ENCODE data around the gene OSGEP. TPM values are rescaled to one million over a fixed set of nuclear protein-coding genes. Genes with fewer than 3 reads are reported as not detected.

OSGEP gene
- total RNA-seq, 1 experiment from 2014 or later, result 64.1 TPM

DNA sequence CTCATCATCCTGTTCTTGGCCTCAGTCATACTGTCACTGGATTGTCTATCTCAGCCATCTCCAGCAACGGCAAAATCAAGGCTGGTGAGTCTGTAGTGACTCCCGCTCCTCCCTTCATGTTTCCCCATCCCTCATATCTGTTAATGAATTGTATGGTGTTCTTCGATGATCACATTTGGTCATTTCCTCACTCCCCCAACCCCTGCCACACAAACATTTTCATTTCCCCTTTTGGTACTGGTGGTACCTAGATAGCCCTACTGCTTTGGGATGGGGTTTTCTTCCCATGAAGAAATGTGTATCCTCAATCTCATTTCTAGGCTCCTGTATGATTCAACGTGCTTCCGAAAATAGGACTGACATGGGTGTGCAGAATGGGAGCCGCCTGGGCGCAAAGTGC, 15.9 kb downstream of the OSGEP start:
- Histone ChIP-seq H3K9ac (ENCODE audit: low read length) (no peak overlapping the region), H3F3A (ENCODE audit: low read length, unreplicated experiment) (no peaks in the 10 kb centered on the region), H3K36me3 (ENCODE audit: low read depth, low read length) (no peaks in the 10 kb centered on the region), H2AFZ (ENCODE audit: low read length) (no peak overlapping the region), H3K4me3 (ENCODE audit: low read length) (no peak overlapping the region), H4K20me1 (ENCODE audit: low read length) (no peaks in the 10 kb centered on the region), H3K9me2 (replicated peaks; ENCODE audit: low read length) (no peaks in the 10 kb centered on the region), H3K27ac (ENCODE audit: low read length) (no peak overlapping the region), H3K79me2 (ENCODE audit: low read length) (no peaks in the 10 kb centered on the region), H3K4me2 (ENCODE audit: low read length) (no peak overlapping the region), H3K27me3 (ENCODE audit: low read length) (no peaks in the 10 kb centered on the region), H3K9me3 (ENCODE audit: low read length) (no peaks in the 10 kb centered on the region), H3K4me1 (ENCODE audit: insufficient read depth, low read length) (no peaks in the 10 kb centered on the region)
- ATAC-seq, result no peak
- CTCF ChIA-PET, result no interaction called here
- POLR2A ChIA-PET (ENCODE audit: unreplicated experiment), result no interaction called here
- intact Hi-C loops (cut with micrococcal nuclease), result no loop called here
- no peak for DNase-seq
- BruUV-seq (replicated peaks), result no TSS peak
- TF ChIP-seq, protein P1, sequence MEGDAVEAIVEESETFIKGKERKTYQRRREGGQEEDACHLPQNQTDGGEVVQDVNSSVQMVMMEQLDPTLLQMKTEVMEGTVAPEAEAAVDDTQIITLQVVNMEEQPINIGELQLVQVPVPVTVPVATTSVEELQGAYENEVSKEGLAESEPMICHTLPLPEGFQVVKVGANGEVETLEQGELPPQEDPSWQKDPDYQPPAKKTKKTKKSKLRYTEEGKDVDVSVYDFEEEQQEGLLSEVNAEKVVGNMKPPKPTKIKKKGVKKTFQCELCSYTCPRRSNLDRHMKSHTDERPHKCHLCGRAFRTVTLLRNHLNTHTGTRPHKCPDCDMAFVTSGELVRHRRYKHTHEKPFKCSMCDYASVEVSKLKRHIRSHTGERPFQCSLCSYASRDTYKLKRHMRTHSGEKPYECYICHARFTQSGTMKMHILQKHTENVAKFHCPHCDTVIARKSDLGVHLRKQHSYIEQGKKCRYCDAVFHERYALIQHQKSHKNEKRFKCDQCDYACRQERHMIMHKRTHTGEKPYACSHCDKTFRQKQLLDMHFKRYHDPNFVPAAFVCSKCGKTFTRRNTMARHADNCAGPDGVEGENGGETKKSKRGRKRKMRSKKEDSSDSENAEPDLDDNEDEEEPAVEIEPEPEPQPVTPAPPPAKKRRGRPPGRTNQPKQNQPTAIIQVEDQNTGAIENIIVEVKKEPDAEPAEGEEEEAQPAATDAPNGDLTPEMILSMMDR (conservative IDR thresholded peaks at IDR 0.05; ENCODE audit: low read depth, low read length), result no peak
- TF ChIP-seq EZH2 (IDR thresholded peaks at IDR 0.05; ENCODE audit: low read length, unreplicated experiment) (no peak), EZH2phosphoT487 (IDR thresholded peaks at IDR 0.05; ENCODE audit: borderline replicate concordance, low read length) (no peak)

DNA sequence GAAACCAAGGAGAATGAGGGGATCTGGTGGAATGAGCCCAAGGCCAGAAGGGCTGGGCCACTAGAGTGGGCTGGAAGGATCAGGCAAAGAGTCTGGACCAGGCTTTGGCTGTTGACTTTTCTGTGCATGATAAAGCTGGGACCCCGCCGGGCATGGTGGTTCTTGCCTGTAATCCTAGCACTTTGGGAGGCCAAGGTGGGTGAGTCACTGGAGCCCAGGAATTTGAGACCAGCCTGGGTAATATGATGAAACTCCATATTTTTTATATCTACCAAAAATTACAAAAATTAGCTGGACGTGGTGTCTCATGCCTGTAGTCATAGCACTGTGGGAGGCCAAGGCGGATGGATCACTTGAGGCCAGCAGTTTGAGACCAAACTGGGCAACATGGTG, 18.3 kb downstream of the OSGEP start:
- ChIA-PET CTCF (no interaction called here), POLR2A (ENCODE audit: unreplicated experiment) (no interaction called here)

GRCh38 chr14:20435582-20436362, 18.8 kb downstream of the OSGEP start, which contains the start of gene KLHL33:
Gene KLHL33 (minus strand): TSS chr14:20436166. CDS start chr14:20435811, 355 bp downstream.
- H3F3A ChIP-seq (ENCODE audit: low read length, unreplicated experiment), result no peaks in the 10 kb centered on the region
- POLR2A ChIA-PET (ENCODE audit: unreplicated experiment), result no interaction called here
- ATAC-seq, result no peak
- no peak for TF ChIP-seq EZH2phosphoT487 (IDR thresholded peaks at IDR 0.05; ENCODE audit: borderline replicate concordance, low read length)
- TF ChIP-seq EZH2 (IDR thresholded peaks at IDR 0.05; ENCODE audit: low read length, unreplicated experiment), result no peak
- TF ChIP-seq, protein P1 (conservative IDR thresholded peaks at IDR 0.05; ENCODE audit: low read depth, low read length), result no peak
- H3K4me3 ChIP-seq (ENCODE audit: low read length), result no peak within 1 kb of the TSS
- H2AFZ ChIP-seq (ENCODE audit: low read length), result no peak within 1 kb of the TSS
- DNase-seq, result no peak
- intact Hi-C loops (cut with micrococcal nuclease), result no loop called here
- no peaks in the 10 kb centered on the region for H3K4me1 ChIP-seq (ENCODE audit: insufficient read depth, low read length)
- no peaks in the 10 kb centered on the region for H4K20me1 ChIP-seq (ENCODE audit: low read length)
- CTCF ChIA-PET, result no interaction called here
- H3K27ac ChIP-seq (ENCODE audit: low read length), result no peak within 1 kb of the TSS
- H3K9ac ChIP-seq (ENCODE audit: low read length), result no peak within 1 kb of the TSS
- H3K4me2 ChIP-seq (ENCODE audit: low read length), result no peak within 1 kb of the TSS
- no peaks in the 10 kb centered on the region for H3K9me3 ChIP-seq (ENCODE audit: low read length)
- no peaks in the 10 kb centered on the region for H3K79me2 ChIP-seq (ENCODE audit: low read length)
- no peaks in the 10 kb centered on the region for H3K27me3 ChIP-seq (ENCODE audit: low read length)
- H3K36me3 ChIP-seq (ENCODE audit: low read depth, low read length), result no peaks in the 10 kb centered on the region
- no peaks in the 10 kb centered on the region for H3K9me2 ChIP-seq (replicated peaks; ENCODE audit: low read length)
- no TSS peak for BruUV-seq (replicated peaks)

More for the DNA sequence above, 18.3 kb downstream of the OSGEP start:
- no peaks in the 10 kb centered on the region for H4K20me1 ChIP-seq (ENCODE audit: low read length)
- no peak for DNase-seq
- H3K4me1 ChIP-seq (ENCODE audit: insufficient read depth, low read length), result no peaks in the 10 kb centered on the region
- H3K9me2 ChIP-seq (replicated peaks; ENCODE audit: low read length), result no peaks in the 10 kb centered on the region
- H3K36me3 ChIP-seq (ENCODE audit: low read depth, low read length), result no peaks in the 10 kb centered on the region
- BruUV-seq (replicated peaks), result no TSS peak
- no peak overlapping the region for H3K9ac ChIP-seq (ENCODE audit: low read length)
- no peaks in the 10 kb centered on the region for H3K27me3 ChIP-seq (ENCODE audit: low read length)
- no peaks in the 10 kb centered on the region for H3K9me3 ChIP-seq (ENCODE audit: low read length)
- no peak for ATAC-seq
- H3K4me3 ChIP-seq (ENCODE audit: low read length), result no peak overlapping the region
- H3K79me2 ChIP-seq (ENCODE audit: low read length), result no peaks in the 10 kb centered on the region
- H3K4me2 ChIP-seq (ENCODE audit: low read length), result no peak overlapping the region
- no peaks in the 10 kb centered on the region for H3F3A ChIP-seq (ENCODE audit: low read length, unreplicated experiment)
- no peak overlapping the region for H2AFZ ChIP-seq (ENCODE audit: low read length)
- intact Hi-C loops (cut with micrococcal nuclease), result no loop called here
- TF ChIP-seq EZH2phosphoT487 (IDR thresholded peaks at IDR 0.05; ENCODE audit: borderline replicate concordance, low read length) (no peak), EZH2 (IDR thresholded peaks at IDR 0.05; ENCODE audit: low read length, unreplicated experiment) (no peak)
- TF ChIP-seq, protein P1 (conservative IDR thresholded peaks at IDR 0.05; ENCODE audit: low read depth, low read length), result no peak
- H3K27ac ChIP-seq (ENCODE audit: low read length), result no peak overlapping the region
